HG03060 (cell line): ENCODE data around the gene SOWAHD.

Source experiments
- ATAC-seq: cut with Tn5 transposase; IDR thresholded peaks from one replicate; pipeline ENCODE4 v1.9.1; 2021; ENCODE audit warnings: low read depth, moderate number of reproducible peaks; ENCODE audit not compliant: unreplicated experiment

The SOWAHD gene

GRCh38 chrX:119809185-119809666 lies 50.8 kb downstream of the SOWAHD start:
- no peak for ATAC-seq
